A673 (cell line): ENCODE measurements around the gene UBLCP1.

Source experiments
- CTCF ChIP-seq: fragments of 300-800, 200-600 bp; sonication (generic); conservative IDR thresholded peaks from 2 replicates; pipeline ENCODE4 v1.5.1; 2017; ENCODE audit warnings: low read depth, mild to moderate bottlenecking, antibody characterized with exemption, low read length, moderate library complexity, mixed read lengths
- EZH2 ChIP-seq: fragments of 200-600 bp; sonication (generic); IDR thresholded peaks from 2 replicates; pipeline ENCODE4 v1.6.1; 2017; ENCODE audit warnings: borderline replicate concordance, low read depth, mild to moderate bottlenecking, mixed read lengths, antibody characterized with exemption, low read length; ENCODE audit not compliant: poor library complexity, severe bottlenecking

- TF ChIP-seq CTCF (no peak), EZH2 (no peak)
Measured at GRCh38 chr5:159230657-159231056, 32.4 kb upstream of the UBLCP1 start.
